Prostate gland (tissue), 2 donors: ENCODE data around the gene TRAF1.

Source experiments
- POLR2A ChIP-seq: fragments of 450-650 bp; IDR thresholded peaks from one replicate; pipeline ENCODE4 v1.6.1; 2016; ENCODE audit warnings: antibody characterized with exemption, mild to moderate bottlenecking
- TF ChIP-seq, protein P1 (sequence below), 4 experiments: fragments of 200-600 bp in 2 of 4; fragments of 450-650 bp in 2 of 4; sonication (generic) in 2 of 4; IDR thresholded peaks; 1 replicate in 3 of 4; 2 replicates in 1 of 4; pipeline ENCODE4 v1.5.1; 2016 to 2019; ENCODE audit warnings: antibody characterized with exemption in 4 of 4, mild to moderate bottlenecking in 2 of 4, moderate library complexity in 2 of 4

DNA sequence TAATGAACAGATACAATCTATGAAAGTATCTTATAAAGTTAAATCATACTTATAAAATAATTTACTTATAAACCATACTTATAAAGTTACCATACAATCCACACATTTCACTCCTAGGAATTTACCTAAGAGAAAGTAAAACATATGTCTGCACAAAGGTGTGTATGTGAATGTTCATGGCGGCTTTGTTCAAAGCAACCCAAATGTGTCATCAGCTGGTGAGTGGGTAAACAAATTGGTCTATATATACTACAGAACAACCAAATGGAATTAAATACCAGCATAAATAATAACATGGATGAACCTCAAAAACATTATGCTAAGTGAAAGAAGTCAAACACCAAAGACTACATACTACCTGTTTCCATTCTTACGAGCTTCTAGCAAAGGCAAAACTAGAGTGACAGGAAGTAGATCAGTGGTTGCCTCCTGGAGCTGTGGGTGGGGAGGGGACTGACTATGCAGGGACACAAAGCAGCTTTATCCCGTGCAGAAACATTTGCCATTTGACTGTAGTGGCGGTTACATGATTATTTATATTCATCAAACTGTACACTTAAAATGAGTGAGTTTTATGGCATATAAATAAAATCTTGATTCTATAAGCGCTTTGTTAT is 10.6 kb downstream of the TRAF1 start:
- TF ChIP-seq POLR2A, result no peak
- TF ChIP-seq, protein P1, sequence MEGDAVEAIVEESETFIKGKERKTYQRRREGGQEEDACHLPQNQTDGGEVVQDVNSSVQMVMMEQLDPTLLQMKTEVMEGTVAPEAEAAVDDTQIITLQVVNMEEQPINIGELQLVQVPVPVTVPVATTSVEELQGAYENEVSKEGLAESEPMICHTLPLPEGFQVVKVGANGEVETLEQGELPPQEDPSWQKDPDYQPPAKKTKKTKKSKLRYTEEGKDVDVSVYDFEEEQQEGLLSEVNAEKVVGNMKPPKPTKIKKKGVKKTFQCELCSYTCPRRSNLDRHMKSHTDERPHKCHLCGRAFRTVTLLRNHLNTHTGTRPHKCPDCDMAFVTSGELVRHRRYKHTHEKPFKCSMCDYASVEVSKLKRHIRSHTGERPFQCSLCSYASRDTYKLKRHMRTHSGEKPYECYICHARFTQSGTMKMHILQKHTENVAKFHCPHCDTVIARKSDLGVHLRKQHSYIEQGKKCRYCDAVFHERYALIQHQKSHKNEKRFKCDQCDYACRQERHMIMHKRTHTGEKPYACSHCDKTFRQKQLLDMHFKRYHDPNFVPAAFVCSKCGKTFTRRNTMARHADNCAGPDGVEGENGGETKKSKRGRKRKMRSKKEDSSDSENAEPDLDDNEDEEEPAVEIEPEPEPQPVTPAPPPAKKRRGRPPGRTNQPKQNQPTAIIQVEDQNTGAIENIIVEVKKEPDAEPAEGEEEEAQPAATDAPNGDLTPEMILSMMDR (IDR thresholded peaks at IDR 0.05), result no peak
